Common myeloid progenitor, CD34-positive (primary cell): ENCODE results near the gene SFRP2.

ENCODE experiments used
- CTCF ChIA-PET: fragments of 350-600 bp; sonication (Branson Sonifier 250); formaldehyde crosslinking; loops from one replicate; lab custom pipeline; 2021; ENCODE audit warnings: antibody characterized with exemption; lab: Charles Lee
- POLR2A ChIA-PET: fragments of 350-600 bp; sonication (Branson Sonifier 250); formaldehyde crosslinking; loops from one replicate; lab custom pipeline; 2021; ENCODE audit warnings: antibody characterized with exemption; lab: Charles Lee
- DNase-seq, 3 donors: peaks; one replicate each; pipeline versions ENCODE4 v3.0.0 to v3.0.0-alpha.2; 2013
- H3K27ac ChIP-seq, 2 experiments: 1 replicate in 1 of 2; 2 replicates in 1 of 2; pipeline ENCODE4 v1.7.0; 2013; ENCODE audit warnings: inconsistent platforms in 2 of 2, low read length in 2 of 2, mild to moderate bottlenecking in 2 of 2, low read depth in 1 of 2, moderate library complexity in 1 of 2; ENCODE audit not compliant: severe bottlenecking in 2 of 2, insufficient read depth in 1 of 2, poor library complexity in 1 of 2
- H3K27me3 ChIP-seq, 5 experiments: replicated peaks in 2 of 5; 1 replicate in 3 of 5; 2 replicates in 2 of 5; pipeline versions ENCODE4 v1.6.1 to v1.7.0; 2013; ENCODE audit warnings: low read length in 4 of 5, mild to moderate bottlenecking in 2 of 5, moderate library complexity in 2 of 5, inconsistent platforms in 1 of 5; ENCODE audit not compliant: insufficient read depth in 5 of 5, control insufficient read depth in 4 of 5
- H3K36me3 ChIP-seq, 4 experiments: 1 replicate in 2 of 4; 2 replicates in 2 of 4; pipeline versions ENCODE4 v1.6.1 to v1.7.0; 2013; ENCODE audit warnings: low read length in 3 of 4, control low read depth in 1 of 4, mild to moderate bottlenecking in 1 of 4; ENCODE audit not compliant: control insufficient read depth in 4 of 4, insufficient read depth in 4 of 4
- H3K4me1 ChIP-seq, 4 experiments: 1 replicate in 3 of 4; 2 replicates in 1 of 4; pipeline versions ENCODE4 v1.6.1 to v1.7.1; 2013; ENCODE audit warnings: low read length in 3 of 4, mild to moderate bottlenecking in 3 of 4, control low read depth in 1 of 4, inconsistent platforms in 1 of 4, moderate library complexity in 1 of 4; ENCODE audit not compliant: control insufficient read depth in 4 of 4, insufficient read depth in 4 of 4; ENCODE audit errors: control extremely low read depth in 1 of 4
- H3K4me3 ChIP-seq, 7 experiments: 1 replicate in 4 of 7; 2 replicates in 3 of 7; pipeline versions ENCODE4 v1.5.1 to v1.7.0; 2013; ENCODE audit warnings: mild to moderate bottlenecking in 7 of 7, low read length in 6 of 7, moderate library complexity in 6 of 7, inconsistent platforms in 2 of 7, low read depth in 2 of 7, control low read depth in 1 of 7; ENCODE audit not compliant: insufficient read depth in 4 of 7, control insufficient read depth in 1 of 7; ENCODE audit errors: extremely low read depth in 1 of 7
- H3K9me3 ChIP-seq, 5 experiments: 1 replicate in 4 of 5; 2 replicates in 1 of 5; pipeline versions ENCODE4 v1.6.1 to v1.7.1; 2013; ENCODE audit warnings: low read length in 4 of 5, mild to moderate bottlenecking in 2 of 5, inconsistent platforms in 1 of 5, low read depth in 1 of 5, moderate library complexity in 1 of 5; ENCODE audit not compliant: control insufficient read depth in 4 of 5, insufficient read depth in 2 of 5; ENCODE audit errors: control extremely low read depth in 1 of 5
- WGBS: methylation state at CpG from one replicate; pipeline ENCODE4 v1.1.5; 2013; ENCODE audit not compliant: insufficient coverage; 5-methylcytosine and 5-hydroxymethylcytosine counted together

The SFRP2 gene

GRCh38 chr4:153790500-153790865 is 1.6 kb upstream of the SFRP2 start:
- Histone ChIP-seq H3K36me3 (no peaks in the 10 kb centered on the region), H3K27ac (no peak overlapping the region), H3K4me1 (peaks cover 0 to 44% (median 30%) of the 10 kb centered on the region in 4 experiments), H3K9me3 (no peaks in the 10 kb centered on the region), H3K27me3 (peaks cover 22 to 100% (median 57%) of the 10 kb centered on the region in 5 experiments), H3K4me3 (peak overlapping the region in 3 of 7 experiments; percentile 13 to 50 (median 17))
- ChIA-PET CTCF (interaction anchor here (1.6 to 1.9 kb wide), 2 partner anchors 10 to 14 kb away, joined by 3 to 12 read pairs; no protein-coding TSS in a partner anchor), POLR2A (no interaction called here)
- 8% methylated on average over 8 of the region's 10 CpGs for WGBS
- peak in 2 of 3 donors; percentile 40 to 42 for DNase-seq

GRCh38 chr4:153789741-153790499 is 1.0 kb upstream of the SFRP2 start:
- WGBS: 11% methylated on average over 23 of the region's 28 CpGs
- H3K4me1 ChIP-seq: peaks cover 0 to 44% (median 30%) of the 10 kb centered on the region in 4 experiments

GRCh38 chr4:153788051-153788412 is 851 bp downstream of the SFRP2 start:
- Histone ChIP-seq H3K9me3 (no peaks in the 10 kb centered on the region), H3K36me3 (no peaks in the 10 kb centered on the region), H3K4me3 (peak overlapping the region in 1 of 7 experiments; percentile 35), H3K27ac (no peak overlapping the region), H3K4me1 (peaks cover 0 to 44% (median 30%) of the 10 kb centered on the region in 4 experiments), H3K27me3 (peaks cover 23 to 92% (median 60%) of the 10 kb centered on the region in 5 experiments)
- ChIA-PET CTCF (interaction anchor here (1.5 kb wide), 1 partner anchor 11 kb away, joined by 3 read pairs; no protein-coding TSS in a partner anchor), POLR2A (no interaction called here)
- DNase-seq: peak in 1 of 3 donors; percentile 24
- WGBS: 4% methylated on average over 10 of the region's 15 CpGs

More at GRCh38 chr4:153789741-153790499, 1.0 kb upstream of the SFRP2 start:
- H3K27ac ChIP-seq: no peak overlapping the region
- peak overlapping the region in 2 of 7 experiments; percentile 13 to 50 for H3K4me3 ChIP-seq
- no peaks in the 10 kb centered on the region for H3K36me3 ChIP-seq
- no peaks in the 10 kb centered on the region for H3K9me3 ChIP-seq
- POLR2A ChIA-PET: no interaction called here
- CTCF ChIA-PET: interaction anchor here (1.6 to 1.9 kb wide), 2 partner anchors 9 to 13 kb away, joined by 3 to 12 read pairs; no protein-coding TSS in a partner anchor
- peak in 2 of 3 donors; percentile 42 to 43 for DNase-seq
- peaks cover 18 to 95% (median 58%) of the 10 kb centered on the region in 5 experiments for H3K27me3 ChIP-seq

- peaks cover 0 to 41% (median 27%) of the 10 kb centered on the region in 4 experiments for H3K4me1 ChIP-seq
- no peak overlapping the region for H3K4me3 ChIP-seq
- no peak overlapping the region for H3K27ac ChIP-seq
- no peak for DNase-seq
- peaks cover 23 to 91% (median 63%) of the 10 kb centered on the region in 5 experiments for H3K27me3 ChIP-seq
- POLR2A ChIA-PET: no interaction called here
- no peaks in the 10 kb centered on the region for H3K36me3 ChIP-seq
- WGBS: 6% methylated on average over 3 of the region's 5 CpGs
- H3K9me3 ChIP-seq: no peaks in the 10 kb centered on the region
- CTCF ChIA-PET: interaction anchor here (0.9 to 1.5 kb wide), 2 partner anchors 10 to 15 kb away, joined by 3 read pairs; no protein-coding TSS in a partner anchor
These were observed 1.3 kb downstream of the SFRP2 start for GRCh38 chr4:153787575-153787974.

- peaks cover 0 to 37% (median 23%) of the 10 kb centered on the region in 4 experiments for H3K4me1 ChIP-seq
- no peak for DNase-seq
- ChIA-PET POLR2A (no interaction called here), CTCF (interaction anchor here (0.8 to 1.5 kb wide), 3 partner anchors 8 to 16 kb away, joined by 3 to 4 read pairs (median 3); no protein-coding TSS in a partner anchor)
- peaks cover 23 to 91% (median 63%) of the 10 kb centered on the region in 5 experiments for H3K27me3 ChIP-seq
- no peaks in the 10 kb centered on the region for H3K9me3 ChIP-seq
- WGBS: no CpG with 5 or more reads among the region's 1 CpG
- H3K27ac ChIP-seq: no peak overlapping the region
- H3K36me3 ChIP-seq: no peaks in the 10 kb centered on the region
- no peak overlapping the region for H3K4me3 ChIP-seq
These were observed 1.8 kb downstream of the SFRP2 start for GRCh38 chr4:153787061-153787560.

GRCh38 chr4:153785910-153786721 is 2.8 kb downstream of the SFRP2 start:
- CTCF ChIA-PET: interaction anchor here (0.7 to 1.5 kb wide), 8 partner anchors 9 to 721 kb away, joined by 3 to 4 read pairs (median 3); no protein-coding TSS in a partner anchor
- H3K9me3 ChIP-seq: no peaks in the 10 kb centered on the region
- no peak overlapping the region for H3K27ac ChIP-seq
- POLR2A ChIA-PET: no interaction called here
- H3K36me3 ChIP-seq: no peaks in the 10 kb centered on the region
- H3K27me3 ChIP-seq: peaks cover 23 to 91% (median 57%) of the 10 kb centered on the region in 5 experiments
- DNase-seq: peak in 2 of 3 donors; percentile 44 to 48
- no CpG with 5 or more reads among the region's 3 CpGs for WGBS
- peaks cover 0 to 28% (median 18%) of the 10 kb centered on the region in 4 experiments for H3K4me1 ChIP-seq
- no peak overlapping the region for H3K4me3 ChIP-seq
